Esophagus (tissue), 2 donors: ENCODE measurements around the gene ZCCHC7. TPM values are rescaled to one million over a fixed set of nuclear protein-coding genes. Genes with fewer than 3 reads are reported as not detected.

Experiments
- H3K27ac ChIP-seq, 2 donors: one replicate each; pipeline ENCODE4 v1.5.1; 2013; ENCODE audit warnings: low read depth in 2 of 2, mild to moderate bottlenecking in 2 of 2, inconsistent platforms in 1 of 2, low read length in 1 of 2, moderate library complexity in 1 of 2
- H3K27me3 ChIP-seq, 2 donors: one replicate each; pipeline ENCODE4 v1.6.1; 2013; ENCODE audit warnings: low read length in 2 of 2, control low read depth in 1 of 2, mild to moderate bottlenecking in 1 of 2; ENCODE audit not compliant: insufficient read depth in 2 of 2, control insufficient read depth in 1 of 2
- H3K36me3 ChIP-seq, 2 donors: one replicate each; pipeline ENCODE4 v1.6.1; 2013; ENCODE audit warnings: low read length in 1 of 2; ENCODE audit not compliant: control insufficient read depth in 2 of 2, insufficient read depth in 2 of 2
- H3K4me1 ChIP-seq, 2 donors: one replicate each; pipeline ENCODE4 v1.6.1; 2013; ENCODE audit warnings: low read length in 1 of 2; ENCODE audit not compliant: control insufficient read depth in 2 of 2, insufficient read depth in 2 of 2
- H3K4me3 ChIP-seq, 2 donors: one replicate each; pipeline ENCODE4 v1.5.1; 2013; ENCODE audit warnings: low read length in 2 of 2, mild to moderate bottlenecking in 2 of 2, low read depth in 1 of 2, moderate library complexity in 1 of 2
- H3K9me3 ChIP-seq, 2 donors: one replicate each; pipeline ENCODE4 v1.6.1; 2013; ENCODE audit warnings: mild to moderate bottlenecking in 2 of 2, low read depth in 1 of 2, low read length in 1 of 2, moderate library complexity in 1 of 2; ENCODE audit not compliant: control insufficient read depth in 2 of 2, insufficient read depth in 1 of 2
- WGBS, 2 donors: extraction: QIAGEN DNeasy Blood & Tissue Kit; methylation state at CpG; one replicate each; pipeline ENCODE4 v1.1.7; 2013; 5-methylcytosine and 5-hydroxymethylcytosine counted together
- polyA plus RNA-seq, 2 donors: library from polyadenylated mRNA; stranded (reverse); fragments of 200-250 nt; gene quantifications; one replicate each; pipeline ENCODE4 v1.2.3, GENCODE V29; 2013
- donor health status: healthy with polysubstance abuse.
- donor health status: Bipolar disorder and iron deficiency.

Gene ZCCHC7
- polyA plus RNA-seq, 2 donors = 5.4 to 5.7 TPM

GRCh38 chr9:37369671-37370070 lies 249.3 kb downstream of the ZCCHC7 start:
- Histone ChIP-seq H3K27ac (no peak overlapping the region), H3K36me3 (no peaks in the 10 kb centered on the region), H3K9me3 (no peaks in the 10 kb centered on the region), H3K27me3 (no peaks in the 10 kb centered on the region), H3K4me3 (no peak overlapping the region), H3K4me1 (no peaks in the 10 kb centered on the region)
- WGBS, 2 donors = 92 to 97% methylated on average over 5 of the region's 5 CpGs

GRCh38 chr9:37370282-37370681 lies 249.9 kb downstream of the ZCCHC7 start:
- H3K27me3 ChIP-seq = no peaks in the 10 kb centered on the region
- H3K36me3 ChIP-seq = no peaks in the 10 kb centered on the region
- no peaks in the 10 kb centered on the region for H3K4me1 ChIP-seq
- no peak overlapping the region for H3K27ac ChIP-seq
- no peaks in the 10 kb centered on the region for H3K9me3 ChIP-seq
- no peak overlapping the region for H3K4me3 ChIP-seq
- WGBS, 2 donors = 86 to 90% methylated on average over 6 of the region's 6 CpGs

GRCh38 chr9:37370968-37371563 lies 250.7 kb downstream of the ZCCHC7 start:
- WGBS, 2 donors = 75 to 85% methylated on average over 5 of the region's 5 CpGs
- no peak overlapping the region for H3K4me3 ChIP-seq
- no peaks in the 10 kb centered on the region for H3K36me3 ChIP-seq
- H3K4me1 ChIP-seq = no peaks in the 10 kb centered on the region
- no peaks in the 10 kb centered on the region for H3K9me3 ChIP-seq
- H3K27ac ChIP-seq = no peak overlapping the region
- H3K27me3 ChIP-seq = no peaks in the 10 kb centered on the region

- Histone ChIP-seq H3K27ac (no peak overlapping the region), H3K36me3 (no peaks in the 10 kb centered on the region), H3K4me3 (no peak overlapping the region), H3K9me3 (no peaks in the 10 kb centered on the region), H3K4me1 (no peaks in the 10 kb centered on the region), H3K27me3 (no peaks in the 10 kb centered on the region)
- 55 to 57% methylated on average over 20 of the region's 20 CpGs for WGBS, 2 donors
Observed at GRCh38 chr9:37371565-37372464, 251.4 kb downstream of the ZCCHC7 start.

GRCh38 chr9:37372839-37373238 lies 252.5 kb downstream of the ZCCHC7 start:
- Histone ChIP-seq H3K27me3 (no peaks in the 10 kb centered on the region), H3K4me1 (no peaks in the 10 kb centered on the region), H3K27ac (no peak overlapping the region), H3K4me3 (no peak overlapping the region), H3K36me3 (no peaks in the 10 kb centered on the region), H3K9me3 (no peaks in the 10 kb centered on the region)
- WGBS, 2 donors = 81 to 89% methylated on average over 3 of the region's 3 CpGs

- no peak overlapping the region for H3K27ac ChIP-seq
- no peaks in the 10 kb centered on the region for H3K4me1 ChIP-seq
- H3K36me3 ChIP-seq = no peaks in the 10 kb centered on the region
- no peaks in the 10 kb centered on the region for H3K27me3 ChIP-seq
- WGBS, 2 donors = 93% methylated on average over 1 of the region's 1 CpG
- no peaks in the 10 kb centered on the region for H3K9me3 ChIP-seq
- no peak overlapping the region for H3K4me3 ChIP-seq
Observed at GRCh38 chr9:37373621-37374020, 253.2 kb downstream of the ZCCHC7 start.

GRCh38 chr9:37374892-37375291 lies 254.5 kb downstream of the ZCCHC7 start:
- WGBS, 2 donors = 81 to 87% methylated on average over 6 of the region's 6 CpGs
- no peak overlapping the region for H3K4me3 ChIP-seq
- H3K36me3 ChIP-seq = no peaks in the 10 kb centered on the region
- H3K9me3 ChIP-seq = no peaks in the 10 kb centered on the region
- H3K27ac ChIP-seq = no peak overlapping the region
- H3K27me3 ChIP-seq = no peaks in the 10 kb centered on the region
- no peaks in the 10 kb centered on the region for H3K4me1 ChIP-seq

GRCh38 chr9:37377688-37378612 lies 257.6 kb downstream of the ZCCHC7 start:
- H3K36me3 ChIP-seq = no peaks in the 10 kb centered on the region
- no peaks in the 10 kb centered on the region for H3K27me3 ChIP-seq
- 70 to 74% methylated on average over 13 of the region's 13 CpGs for WGBS, 2 donors
- H3K9me3 ChIP-seq = peaks cover 0 to 5% of the 10 kb centered on the region in 2 donors
- no peaks in the 10 kb centered on the region for H3K4me1 ChIP-seq
- H3K4me3 ChIP-seq = no peak overlapping the region
- no peak overlapping the region for H3K27ac ChIP-seq

- no peaks in the 10 kb centered on the region for H3K36me3 ChIP-seq
- no peak overlapping the region for H3K4me3 ChIP-seq
- no peaks in the 10 kb centered on the region for H3K4me1 ChIP-seq
- H3K27ac ChIP-seq = no peak overlapping the region
- H3K9me3 ChIP-seq = peaks cover 0 to 5% of the 10 kb centered on the region in 2 donors
- 88 to 90% methylated on average over 19 of the region's 19 CpGs for WGBS, 2 donors
- H3K27me3 ChIP-seq = no peaks in the 10 kb centered on the region
Observed at GRCh38 chr9:37378613-37379004, 258.2 kb downstream of the ZCCHC7 start.
